ENCODE measurements around the gene CD63.

DNA sequence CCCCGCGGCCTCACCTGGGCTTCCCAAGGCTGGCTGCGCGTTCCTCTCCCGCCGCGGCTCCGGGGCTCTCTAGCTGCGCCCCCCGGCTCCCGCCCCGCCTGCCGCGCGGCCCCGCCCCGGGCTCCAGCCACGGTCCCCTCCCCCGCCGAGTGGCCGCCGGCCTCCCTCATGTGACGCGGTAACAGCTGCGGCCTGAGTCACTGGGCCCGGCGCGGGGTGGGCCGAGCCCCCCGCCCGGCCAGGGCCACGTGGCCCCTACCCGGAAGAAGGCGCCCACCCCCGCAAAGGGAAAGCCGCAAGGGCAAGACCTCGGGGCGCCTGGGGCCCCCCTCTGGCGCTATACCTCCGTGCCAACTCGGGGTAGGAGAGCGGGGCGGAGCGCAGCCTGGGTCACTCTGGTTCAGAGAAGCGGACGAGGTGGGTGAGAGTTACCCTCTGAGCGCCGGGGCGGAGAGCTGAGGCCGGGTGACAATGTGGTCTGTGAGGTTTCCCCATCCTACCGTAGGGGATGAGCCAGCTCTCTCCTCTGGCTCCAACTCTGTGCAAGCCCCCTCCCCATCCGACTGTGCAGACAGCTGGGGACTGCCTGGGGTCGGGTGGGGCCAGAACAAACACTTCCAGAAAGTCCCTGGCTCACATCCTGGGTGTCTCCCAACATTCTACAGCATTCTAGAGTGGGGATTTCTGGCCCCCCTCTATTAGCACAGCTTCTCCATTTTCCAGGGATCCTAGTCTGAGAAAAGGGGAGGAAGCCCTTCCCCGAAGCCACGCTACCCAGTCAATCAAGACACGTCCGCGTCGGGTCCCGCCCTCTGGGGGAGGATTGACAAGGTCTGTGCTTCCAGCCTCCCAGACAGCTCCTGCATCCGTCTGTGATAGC is at the start of gene CD63:
- TF ChIP-seq CTCF (conservative IDR thresholded peaks at IDR 0.05; ENCODE audit: low read length) (no peak), EZH2phosphoT487 (IDR thresholded peaks at IDR 0.05; ENCODE audit: borderline replicate concordance) (no peak)
